ELF-1 (cell line): ENCODE data around the gene TNNT3.
"Not testable (repeated sequence)": the region's sequence is repeated elsewhere in the genome, so short reads cannot be mapped to it uniquely, and the experiment has no call there.

ENCODE experiments used
- DNase-seq: peaks from one replicate; pipeline ENCODE4 v3.0.0-alpha.2; 2016; ENCODE audit warnings: low read depth, low spot score

TNNT3 gene

DNA sequence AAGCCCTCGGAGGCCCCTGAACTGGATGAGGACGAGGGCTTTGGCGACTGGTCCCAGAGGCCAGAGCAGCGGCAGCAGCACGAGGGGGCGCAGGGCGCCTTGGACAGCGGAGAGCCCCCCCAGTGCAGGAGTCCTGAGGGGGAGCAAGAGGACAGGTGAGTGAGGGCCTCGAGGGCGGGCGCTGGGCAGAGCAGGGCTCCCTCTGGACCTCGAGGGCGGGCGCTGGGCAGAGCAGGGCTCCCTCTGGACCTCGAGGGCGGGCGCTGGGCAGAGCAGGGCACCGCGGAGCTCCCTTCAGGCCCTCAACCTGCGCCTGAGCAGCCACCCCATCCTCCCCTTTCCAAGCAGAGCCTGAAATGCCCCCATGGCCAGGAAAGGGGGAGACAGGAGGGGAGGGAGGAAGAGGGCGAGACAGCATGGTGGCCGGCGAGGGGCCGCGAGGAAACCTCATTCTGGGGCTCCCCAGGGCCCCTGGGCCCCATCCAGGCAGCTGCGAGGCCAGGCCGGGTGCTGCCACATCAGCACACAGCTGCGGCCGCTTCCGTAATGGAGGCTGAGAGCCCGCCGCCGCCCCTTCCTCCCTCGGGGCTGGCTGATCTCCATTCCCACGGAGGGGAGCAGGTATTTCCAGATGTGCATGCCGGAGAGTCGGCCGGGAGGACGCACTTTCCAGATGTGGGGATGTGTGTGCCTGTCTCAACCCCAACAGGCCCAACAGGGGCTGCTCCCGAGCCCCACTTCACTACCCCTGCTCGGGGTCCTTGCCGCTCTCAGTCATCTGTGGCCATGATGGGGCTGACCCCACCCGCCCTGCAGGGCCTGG, 37.9 kb upstream of the TNNT3 start:
- DNase-seq = no peak

DNA sequence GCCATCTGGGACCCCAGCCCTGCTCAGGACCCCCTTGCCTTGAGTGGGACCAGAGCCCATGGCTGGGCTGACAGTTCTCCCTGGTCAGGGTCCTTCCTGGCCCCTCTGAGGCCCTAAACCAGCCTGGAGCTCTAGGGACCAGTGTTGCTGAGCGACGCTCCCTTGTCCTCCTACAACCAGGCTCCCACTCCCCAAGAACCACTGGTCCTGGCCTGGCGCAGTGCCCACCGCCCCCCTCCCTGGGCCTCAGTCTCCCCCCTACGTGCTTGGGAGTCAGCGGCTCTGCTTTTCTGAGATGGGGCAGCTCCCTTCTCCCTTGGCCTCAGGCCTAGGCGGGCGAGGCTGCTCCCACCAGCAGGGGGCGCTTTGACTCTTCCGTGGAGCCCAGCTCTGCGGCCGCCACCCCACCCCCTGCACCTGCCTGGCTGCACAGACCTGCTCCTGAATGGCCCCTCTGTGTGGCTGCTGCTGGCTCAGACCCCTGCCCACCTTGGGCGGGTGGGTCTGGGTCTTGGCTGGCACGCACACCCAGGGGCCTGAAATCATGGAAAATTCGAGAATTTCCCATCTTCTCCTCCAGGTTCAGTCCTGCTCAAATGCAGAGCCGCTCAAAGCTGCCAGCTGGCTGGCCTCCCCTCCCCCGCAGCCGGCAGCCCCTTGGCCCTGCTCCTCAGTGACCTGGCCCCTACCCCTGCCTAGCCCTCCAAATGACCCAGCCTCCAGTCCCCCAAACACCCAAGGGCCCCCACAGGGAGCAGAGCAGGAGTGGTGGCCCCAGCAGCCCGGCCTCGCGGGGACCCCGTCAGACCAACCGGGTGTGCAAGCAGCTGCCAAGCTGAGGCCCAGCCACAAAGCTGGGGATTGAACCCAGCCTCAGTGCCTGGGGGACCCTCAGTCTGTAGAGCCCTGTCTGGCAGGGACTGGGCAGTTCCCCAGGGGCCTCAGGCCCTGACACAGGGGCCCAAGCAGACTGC, 37.0 kb upstream of the TNNT3 start:
- DNase-seq = peak; percentile 93

DNA sequence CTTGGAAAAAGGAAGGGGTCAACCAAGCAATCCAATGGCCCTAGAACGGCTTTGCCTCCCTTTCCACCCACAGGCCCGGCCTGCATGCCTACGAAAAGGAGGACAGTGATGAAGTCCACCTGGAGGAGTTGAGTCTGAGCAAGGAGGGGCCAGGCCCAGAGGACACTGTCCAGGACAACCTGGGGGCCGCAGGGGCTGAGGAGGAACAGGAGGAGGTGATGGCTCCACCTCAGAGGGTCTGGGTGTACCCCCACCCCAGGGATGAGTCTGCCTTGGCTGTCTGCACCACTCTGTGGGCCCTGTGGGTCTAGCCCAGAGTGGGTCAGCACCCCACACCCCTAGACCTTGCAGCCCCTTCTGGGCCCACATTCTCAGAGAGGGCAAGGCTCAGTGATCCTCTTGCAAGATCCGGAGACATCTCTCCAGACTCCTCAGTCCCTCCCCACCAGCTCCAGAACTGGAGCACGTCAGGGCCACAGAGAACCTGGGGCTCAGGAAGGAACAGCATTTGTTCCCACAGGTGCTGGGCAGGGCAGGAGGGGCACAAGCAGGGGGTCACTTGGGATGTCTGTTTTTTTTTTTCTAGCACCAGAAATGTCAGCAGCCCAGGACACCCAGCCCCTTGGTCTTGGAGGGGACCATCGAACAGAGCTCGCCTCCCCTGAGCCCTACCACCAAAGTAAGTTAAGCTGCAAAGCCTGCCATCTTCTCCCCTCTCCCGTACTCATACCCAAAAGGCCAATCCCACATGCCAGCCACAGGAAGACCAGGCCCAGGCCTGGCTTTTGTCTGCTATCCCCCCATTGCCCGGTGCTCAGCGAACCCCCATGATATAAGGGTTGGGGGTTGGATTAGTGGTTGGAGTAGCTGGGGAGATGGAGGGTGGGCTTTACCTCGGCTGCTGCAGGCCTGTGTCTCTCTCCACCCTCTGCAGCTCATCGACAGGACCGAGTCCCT, 35.9 kb upstream of the TNNT3 start:
- no peak for DNase-seq

DNA sequence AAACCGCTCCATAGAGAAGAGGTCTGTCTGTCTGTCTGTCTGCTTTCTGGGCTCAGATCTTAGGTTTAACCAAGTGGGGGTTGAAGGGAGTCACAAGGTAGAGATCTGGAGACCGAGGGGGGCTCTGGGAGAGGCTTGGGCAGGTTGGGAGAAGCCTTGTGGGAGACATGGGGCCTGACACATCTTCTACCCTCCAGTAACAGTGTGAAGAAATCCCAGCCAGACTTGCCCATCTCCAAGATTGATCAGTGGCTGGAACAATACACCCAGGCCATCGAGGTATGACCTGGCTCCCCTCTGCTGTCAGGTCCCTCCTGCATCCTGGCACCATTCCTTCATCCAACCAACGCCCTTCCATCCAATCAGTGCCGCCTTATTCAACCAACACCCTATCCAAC, 35.2 kb upstream of the TNNT3 start:
- no peak for DNase-seq

DNA sequence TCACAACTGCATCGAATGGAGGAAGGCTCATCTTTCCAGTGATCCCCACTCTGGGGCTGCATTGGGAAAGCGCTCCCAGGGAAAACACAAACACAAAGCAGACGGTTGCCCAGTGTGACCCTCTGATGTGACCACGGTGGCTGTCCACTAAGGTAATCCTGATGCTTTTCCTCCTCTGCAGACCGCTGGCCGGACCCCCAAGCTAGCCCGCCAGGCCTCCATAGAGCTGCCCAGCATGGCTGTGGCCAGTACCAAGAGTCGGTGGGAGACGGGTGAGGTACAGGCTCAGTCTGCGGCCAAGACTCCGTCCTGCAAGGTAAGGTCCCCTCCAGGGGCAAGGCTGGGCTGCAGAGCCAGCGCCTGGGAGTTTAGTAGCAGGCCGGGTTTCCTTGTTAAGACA, 33.0 kb upstream of the TNNT3 start:
- not testable (repeated sequence) for DNase-seq

DNA sequence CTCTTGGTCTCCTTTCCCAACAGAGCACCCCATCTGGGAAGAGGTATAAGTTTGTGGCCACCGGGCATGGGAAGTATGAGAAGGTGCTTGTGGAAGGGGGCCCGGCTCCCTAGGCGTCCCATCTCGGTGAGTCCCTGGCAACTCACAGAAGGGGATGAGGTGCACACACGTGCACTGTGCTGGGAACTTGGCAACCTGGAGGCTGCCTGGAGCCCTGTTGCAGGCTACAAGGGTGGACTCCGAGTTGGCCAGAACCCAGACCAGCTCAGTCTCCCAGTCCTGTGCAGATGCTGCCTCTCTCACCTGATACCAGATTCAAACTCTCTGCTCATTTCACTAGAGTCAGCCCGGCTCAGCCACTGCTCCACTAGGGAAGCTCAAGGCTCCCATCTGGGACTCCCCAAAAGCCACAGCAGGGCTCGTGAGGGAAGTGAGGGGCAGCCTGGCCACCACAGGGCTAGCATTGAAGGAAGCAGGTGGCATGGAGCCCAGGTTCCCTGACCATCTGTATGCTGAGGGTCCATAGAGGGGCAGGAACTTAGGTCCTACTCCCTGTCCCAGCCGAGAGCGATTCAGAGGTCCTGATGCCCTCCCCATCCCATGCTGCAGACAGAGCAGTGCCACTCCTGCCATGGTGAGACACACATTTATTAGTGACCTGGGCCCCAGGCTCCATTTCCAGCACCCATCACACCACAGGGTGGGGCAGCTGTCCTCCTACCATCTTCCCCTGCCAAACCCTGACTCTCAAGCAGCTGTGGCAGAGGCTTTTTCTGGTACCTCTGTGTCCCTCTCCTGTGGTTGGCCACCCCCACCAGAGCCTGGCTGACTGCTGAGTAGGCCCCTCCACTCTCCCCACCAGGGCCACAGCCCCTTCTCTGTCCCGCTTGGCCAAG, 31.8 kb upstream of the TNNT3 start:
- no peak for DNase-seq

DNA sequence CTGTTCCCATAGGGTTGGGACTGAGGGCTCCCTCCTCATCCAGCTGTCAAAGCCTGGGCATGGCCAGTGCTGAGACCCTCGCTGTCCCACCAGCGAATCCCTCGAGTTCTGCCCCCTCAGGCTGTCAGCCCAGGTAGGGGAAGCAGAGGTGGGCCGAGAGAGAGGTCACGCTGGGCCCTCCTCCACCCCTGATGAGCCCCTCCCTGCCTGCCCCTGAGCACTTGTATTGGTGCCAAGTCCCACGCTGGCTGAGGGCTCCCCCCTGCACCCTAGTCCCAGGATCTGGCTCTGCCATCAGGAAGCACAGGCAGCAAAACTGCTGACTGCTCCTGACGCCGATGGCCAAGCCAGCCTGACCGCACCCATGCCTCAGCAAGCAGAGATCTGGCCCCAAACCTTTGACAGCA, 31.2 kb upstream of the TNNT3 start:
- DNase-seq = no peak

DNA sequence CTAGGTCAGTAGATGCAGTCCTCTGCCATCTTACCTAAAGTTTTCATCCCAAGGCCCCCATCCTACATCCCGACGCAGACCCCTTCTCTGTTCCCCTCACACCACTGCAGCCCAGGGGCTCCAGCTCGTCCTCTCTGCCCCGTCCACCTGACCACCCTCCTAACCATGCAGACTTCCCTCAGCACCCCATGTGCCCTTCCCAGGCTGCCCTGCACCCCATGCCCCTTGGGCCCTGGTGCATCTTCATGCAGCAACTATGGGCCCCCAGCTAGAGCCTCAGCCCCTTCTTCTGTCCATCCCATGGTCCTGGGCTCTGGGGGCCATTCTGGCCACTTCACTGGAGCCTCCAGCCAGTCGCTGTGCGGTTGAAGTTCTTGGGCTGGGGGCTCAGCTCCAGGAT, 30.7 kb upstream of the TNNT3 start:
- no peak for DNase-seq

DNA sequence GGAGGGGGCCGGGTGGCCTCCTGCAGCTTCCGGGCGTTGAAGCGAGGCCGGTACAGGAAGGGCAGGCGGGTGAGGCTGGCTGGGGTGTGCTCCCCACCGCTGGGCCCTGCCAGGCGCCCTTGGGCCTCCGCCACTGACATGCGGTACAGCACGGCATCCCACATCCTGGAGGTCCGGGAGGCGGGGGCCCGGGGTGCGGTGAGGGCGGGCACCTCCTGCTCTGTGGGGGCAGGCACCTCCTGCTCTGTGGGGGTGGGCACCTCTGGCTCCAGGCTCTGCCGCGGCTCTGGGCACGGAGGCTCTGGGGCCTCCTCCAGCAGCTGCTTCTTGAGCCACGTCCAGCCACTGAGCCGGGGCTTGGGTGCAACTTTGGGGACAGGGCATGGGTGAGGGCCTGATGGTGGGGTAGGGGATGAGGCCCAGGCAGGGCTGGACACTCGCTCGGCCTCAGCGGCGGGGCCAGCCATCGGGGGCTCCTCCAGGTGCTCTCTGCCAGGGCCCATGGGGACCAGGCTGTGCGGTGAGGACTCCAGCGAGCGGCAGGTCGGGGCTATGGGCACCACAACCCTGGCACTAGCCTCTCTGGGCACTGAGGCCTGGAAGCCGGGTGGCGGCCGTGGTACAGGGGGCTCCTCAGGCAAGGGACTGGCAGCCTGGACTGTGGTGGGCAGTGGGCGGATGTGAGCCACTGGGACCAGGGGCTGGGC, 30.1 kb upstream of the TNNT3 start:
- no peak for DNase-seq

DNA sequence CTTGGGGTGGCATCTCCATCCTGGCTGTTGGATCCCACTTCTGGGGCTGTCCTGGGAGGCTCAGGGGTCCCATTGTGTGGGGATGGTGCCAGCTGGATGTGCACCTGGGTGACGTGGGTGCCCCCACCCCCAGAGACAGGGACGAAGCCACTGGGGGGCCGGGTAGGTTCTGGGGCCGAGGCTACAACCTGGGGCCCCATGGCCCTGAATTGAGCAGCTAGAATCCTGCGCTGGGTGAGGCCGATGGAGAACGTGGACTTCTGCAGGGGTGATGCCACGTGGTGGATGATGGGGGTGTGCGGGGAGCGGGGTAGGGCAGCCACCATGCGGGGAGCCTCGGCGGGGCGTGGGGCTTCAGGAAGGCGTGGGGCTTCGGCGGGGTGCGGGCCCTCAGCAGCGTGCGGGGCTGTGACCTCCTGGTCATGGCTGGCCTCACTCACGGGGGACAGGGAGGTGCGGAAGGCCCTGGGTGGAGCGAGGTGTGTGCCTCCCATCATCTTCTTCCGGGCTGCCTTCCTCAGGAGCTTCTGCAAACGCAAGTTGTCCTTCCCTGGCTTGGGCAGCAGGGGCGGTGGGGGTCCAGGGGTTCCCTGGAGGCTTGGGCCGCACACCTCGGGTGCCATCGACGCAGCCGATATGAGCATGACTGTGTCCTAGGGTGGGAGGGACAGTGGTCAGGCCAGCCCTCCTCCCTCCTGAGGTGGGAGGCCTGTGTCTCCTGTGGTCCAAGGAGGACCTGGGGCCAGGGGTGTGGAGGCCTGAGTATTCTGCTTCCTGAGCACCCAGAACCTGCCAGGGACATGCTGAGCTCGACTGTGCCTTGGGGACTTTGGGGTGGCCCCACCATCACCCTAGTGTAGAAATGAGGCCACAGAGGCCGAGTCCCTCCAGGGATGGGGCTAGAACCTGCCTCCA, 29.3 kb upstream of the TNNT3 start:
- DNase-seq = no peak

DNA sequence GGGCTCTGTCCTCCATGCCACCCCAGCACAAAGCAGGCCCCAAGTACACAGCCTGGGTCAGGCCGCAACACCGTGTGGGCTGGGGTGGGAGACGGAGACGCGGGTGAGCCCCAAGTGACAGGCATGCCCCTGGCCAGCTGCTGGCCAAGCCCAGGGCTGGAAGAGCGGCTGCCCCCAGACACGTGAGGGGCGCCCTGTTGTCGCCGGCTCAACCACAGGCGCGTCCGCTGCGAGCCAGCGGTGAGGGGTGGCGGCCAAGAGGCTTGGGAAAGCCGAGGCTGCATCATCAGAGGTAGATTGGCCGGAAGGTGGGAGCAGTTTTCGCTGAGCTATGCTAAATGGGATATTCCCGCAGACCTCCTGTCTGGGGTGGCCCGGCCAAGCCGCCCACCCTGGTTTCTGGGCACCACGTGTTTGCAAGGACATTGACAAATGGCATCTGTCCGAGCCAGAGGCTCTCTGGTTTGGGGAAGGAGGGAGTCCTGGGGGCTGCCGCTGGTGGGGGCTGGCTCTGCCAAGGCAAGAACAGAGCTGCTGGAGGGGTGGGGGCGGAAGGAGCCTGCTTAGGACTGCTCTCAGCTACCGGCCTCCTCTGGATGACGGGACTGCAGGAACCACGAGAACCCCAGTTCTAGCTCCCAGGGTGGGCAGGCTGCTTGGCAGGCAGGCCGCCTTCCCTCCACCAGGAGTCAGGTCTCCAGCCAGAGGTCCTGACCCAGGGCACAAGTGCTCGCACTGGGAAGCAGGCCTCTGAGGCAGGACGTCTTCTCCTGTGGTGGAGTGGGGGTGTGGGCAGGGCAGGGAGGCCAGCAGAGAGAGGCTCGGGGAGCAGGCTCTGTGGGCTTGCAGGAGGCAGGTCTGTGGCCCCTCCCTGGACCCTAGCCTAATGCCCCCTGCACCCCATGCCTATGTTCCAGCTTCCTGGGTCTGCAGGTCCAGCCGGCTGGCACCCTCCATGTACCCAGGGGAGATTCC, 28.4 kb upstream of the TNNT3 start:
- DNase-seq = no peak

DNA sequence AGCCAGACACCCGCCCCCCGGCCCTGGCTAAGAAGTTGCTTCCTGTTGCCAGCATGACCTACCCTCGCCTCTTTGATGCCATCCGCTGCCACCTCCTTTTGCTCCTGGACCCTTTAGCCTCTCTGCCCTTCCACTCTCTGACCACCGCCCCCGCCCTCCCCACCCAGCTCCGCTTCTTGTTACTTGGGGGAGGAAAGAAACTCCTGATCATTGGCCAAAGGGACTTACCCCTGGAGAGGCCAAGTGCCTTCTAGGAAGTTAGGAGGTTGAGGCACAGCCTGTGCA, 27.7 kb upstream of the TNNT3 start, which contains the start of gene PRR33:
TSS of gene PRR33 (minus strand) at position 65 of the 285 bp plus-strand sequence. CDS start 1,311 bp downstream, outside the sequence.
- DNase-seq = no peak

DNA sequence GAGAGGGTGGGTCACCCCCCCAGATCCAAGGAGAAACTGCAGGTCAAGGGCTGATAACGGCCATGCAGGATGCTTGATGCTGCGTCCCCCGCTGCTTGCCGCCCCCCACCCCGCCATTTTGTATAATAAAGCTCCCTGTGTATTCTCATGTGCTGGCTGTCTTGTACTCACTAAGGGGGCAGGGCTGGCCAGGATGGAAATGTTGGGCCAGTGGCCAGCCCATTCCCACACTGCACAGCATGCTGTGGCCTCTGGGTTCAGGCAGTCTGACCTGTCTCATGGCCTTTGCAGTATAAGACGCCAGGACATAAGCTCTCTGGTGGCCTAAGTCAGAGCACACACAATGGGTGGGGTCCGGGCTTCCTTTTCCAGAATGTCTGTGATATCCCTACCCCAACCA, 27.4 kb upstream of the TNNT3 start:
- no peak for DNase-seq

DNA sequence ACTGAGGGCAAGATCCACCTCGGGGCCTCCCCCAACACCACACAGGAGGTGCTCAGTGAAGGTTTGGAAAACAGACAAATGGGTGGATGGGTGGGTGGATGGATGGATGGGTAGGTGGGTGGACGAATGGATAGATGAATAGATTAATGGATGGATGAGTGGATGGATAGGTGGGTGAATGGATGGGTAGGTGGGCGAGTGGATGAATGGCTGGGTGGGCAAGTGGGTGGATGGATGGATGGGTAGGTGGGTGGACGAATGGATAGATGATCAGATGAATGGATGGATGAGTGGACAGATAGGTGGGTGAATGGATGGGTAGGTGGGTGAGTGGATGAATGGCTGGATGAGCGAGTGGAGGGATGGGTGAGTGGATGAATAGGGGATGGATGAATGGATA, 26.9 kb upstream of the TNNT3 start:
- no peak for DNase-seq

DNA sequence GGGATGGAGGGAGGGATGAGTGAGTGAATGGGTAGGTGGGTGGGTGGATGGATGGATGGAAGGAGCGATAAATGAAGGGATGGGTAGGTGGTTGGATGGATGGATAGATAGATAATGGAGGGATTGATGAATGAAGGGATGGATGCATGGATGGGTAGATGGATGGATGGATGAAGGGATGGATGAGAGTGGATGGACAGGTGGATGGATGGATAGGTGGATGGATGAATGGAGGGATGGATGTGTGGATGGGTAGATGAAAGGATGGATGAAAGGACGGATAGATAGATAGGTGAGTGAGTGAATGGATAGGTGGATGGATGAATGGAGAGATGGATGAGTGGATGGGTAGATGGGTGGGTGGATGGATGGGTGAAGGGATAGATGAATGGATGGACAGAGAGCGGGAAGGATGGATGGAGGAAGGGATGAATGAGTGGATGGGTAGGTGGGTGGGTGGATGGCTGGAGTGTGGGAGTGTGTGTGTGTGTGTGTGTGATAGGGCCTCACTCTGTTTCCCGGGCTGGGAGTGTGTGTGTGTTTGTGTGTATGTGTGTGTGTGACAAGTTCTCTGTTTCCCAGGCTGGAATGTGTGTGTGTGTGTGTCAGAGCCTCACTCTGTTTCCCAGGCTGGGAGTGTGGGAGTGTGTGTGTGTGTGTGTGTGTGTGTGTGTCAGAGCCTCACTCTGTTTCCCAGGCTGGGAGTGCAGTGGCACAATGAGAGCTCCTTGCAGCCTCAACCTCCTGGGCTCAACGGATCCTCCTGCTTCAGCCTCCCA, 25.7 kb upstream of the TNNT3 start:
- DNase-seq = no peak

DNA sequence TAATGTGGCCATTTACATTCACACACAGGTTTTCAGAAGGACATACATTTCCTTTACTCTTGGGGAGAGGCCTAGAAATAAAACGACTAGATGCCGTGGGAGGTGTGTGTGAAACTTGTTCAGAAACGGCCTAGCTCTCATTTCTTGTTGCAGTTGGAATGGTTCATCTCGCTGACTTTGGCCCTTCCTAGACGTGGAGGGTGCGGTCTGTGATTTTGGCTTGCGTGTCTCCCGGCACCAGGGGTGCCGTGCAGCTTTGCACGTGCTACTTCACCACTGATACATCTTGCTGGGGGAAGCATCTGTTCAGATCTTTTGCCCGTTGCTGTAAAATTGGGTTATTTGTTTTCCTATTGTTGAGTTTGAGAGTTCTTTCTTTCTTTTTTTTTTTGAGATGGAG, 24.7 kb upstream of the TNNT3 start:
- DNase-seq = no peak

DNA sequence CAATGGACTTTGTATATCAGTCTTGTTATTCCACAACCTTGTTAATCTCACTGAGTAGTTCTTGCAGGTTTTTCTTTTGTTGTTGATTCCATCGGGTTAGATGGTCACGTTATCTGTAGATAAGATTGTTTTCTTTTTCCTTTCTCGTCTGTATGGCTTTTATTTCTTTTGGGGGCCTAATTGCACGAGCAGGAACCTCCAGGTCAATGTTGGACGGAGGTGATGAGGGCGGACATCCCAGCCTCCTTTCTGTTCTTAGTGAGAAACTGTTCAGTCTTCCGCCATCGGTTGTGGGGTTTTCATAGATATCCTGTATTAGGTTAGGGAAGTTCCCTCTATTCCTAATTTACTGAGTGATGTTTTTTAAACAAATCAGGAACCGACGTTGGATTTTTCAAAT, 23.0 kb upstream of the TNNT3 start:
- no peak for DNase-seq
